Activated T-helper 1 cell treated with Interleukin-2 at 50 U/mL for 16 hours (primary cell): ENCODE results near the gene SS18L1.

Experiments
- DNase-seq: peaks from one replicate; pipeline ENCODE4 v3.0.0-alpha.2; 2020; ENCODE audit warnings: low read depth

SS18L1 gene

DNA sequence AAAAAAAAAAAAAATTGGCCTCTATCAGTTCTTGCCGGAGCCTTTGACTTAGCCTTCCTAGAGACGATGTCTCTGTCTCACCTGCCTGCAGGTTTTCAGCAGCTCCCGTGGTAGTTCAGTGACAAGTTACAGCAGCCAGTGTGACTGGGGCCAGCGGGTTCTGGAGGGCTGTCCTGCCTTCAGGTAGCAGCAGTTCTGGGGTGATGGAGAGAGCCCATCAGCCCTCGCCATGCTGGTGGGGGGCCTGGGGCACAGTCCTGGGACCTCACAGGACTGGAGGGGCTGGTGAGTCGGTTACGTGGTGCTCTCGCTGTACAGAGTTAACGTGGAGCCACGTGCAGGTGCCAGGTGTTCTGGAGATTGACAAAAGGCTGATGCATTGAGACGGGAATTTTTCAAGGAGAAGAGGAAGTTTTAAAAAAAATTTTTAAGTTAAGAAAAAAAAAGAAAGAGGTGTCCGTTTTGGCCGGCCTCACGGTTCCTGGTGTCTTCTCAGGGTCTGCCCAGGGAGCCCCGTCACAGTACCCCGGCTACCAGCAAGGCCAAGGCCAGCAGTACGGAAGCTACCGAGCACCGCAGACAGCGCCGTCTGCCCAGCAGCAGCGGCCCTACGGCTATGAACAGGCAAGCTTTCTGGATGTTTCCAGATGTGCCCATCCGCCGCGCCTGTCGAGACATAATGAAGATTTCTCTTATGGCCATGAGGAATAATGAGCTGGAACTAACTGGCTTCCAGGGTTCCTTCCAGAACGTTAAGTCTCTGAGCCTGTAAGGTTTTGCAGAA lies 30.6 kb downstream of the SS18L1 start:
- DNase-seq: no peak

DNA sequence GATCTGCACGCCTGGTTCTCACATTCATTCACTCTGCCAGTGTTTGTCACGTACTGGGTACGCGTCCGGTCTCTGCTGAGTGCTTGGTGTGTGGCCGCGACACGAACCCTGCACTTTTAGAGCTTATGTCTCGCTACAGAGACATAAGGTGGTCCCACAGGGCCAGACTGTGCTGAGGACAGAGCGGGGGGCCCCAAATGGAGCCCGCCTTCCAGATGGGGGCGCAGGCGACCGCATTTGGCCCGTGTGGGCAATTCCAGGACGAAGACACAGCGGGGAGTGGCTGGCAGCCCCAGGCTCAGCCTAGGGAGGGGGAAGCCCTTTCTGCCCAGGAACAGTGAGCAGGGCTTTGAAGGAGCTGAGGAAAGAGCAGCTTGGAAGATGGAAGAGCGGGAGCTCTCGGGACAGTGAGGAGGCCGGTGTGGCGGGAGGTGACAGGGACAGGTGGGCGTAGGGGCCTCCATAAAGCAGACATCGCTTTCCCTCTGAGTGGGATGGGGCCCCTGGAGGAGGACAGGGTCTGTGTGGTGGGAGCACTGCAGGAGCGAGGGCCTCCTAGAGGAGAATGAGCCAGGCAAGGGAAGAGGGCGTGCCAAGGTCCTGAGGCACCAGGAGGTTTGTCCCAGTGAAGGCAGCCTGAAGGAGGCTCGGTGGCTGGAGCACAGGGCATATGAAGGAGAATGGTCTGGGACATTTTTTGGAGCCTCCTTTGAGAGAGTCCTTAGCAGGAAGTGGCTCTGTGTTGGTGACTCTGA lies 31.5 kb downstream of the SS18L1 start:
- DNase-seq: no peak

DNA sequence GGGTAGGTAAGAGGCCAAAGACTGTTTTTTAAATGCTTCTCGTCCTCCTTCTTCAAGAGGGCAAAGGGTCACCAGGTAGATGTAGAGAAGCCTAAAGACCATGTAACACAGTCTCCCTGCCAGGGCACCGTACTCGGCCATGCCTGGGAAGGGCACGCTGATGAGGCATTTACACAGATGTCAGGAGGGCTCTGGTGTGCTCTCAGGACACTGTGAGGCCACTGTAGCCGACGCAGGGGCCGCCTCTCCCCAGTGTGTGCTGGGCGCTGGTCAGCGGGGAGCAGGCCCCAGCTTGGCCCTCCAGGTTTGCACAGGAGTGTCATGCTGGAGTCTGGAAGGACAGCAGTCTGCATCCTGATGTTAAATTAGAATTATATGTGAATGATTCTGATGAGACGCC lies 32.1 kb downstream of the SS18L1 start:
- no peak for DNase-seq

DNA sequence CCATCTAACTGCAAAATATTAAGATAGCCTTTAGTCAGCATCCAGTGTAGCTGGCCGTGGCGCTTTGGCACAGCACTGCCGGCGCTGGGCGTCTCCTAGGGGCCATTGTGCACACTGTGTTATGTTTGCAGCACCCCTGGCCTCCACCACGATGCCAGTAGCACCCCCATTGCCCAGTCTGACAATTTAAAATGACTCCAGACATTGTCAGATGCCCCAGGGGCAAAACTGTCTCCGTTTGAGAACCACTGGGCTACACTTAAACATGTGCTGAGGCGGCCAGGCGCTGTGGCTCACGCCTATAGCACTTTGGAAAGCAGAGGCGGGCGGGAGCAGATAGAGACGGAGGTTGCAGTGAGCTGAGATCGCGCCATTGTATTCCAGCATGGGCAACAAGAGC lies 33.3 kb downstream of the SS18L1 start:
- DNase-seq: no peak

DNA sequence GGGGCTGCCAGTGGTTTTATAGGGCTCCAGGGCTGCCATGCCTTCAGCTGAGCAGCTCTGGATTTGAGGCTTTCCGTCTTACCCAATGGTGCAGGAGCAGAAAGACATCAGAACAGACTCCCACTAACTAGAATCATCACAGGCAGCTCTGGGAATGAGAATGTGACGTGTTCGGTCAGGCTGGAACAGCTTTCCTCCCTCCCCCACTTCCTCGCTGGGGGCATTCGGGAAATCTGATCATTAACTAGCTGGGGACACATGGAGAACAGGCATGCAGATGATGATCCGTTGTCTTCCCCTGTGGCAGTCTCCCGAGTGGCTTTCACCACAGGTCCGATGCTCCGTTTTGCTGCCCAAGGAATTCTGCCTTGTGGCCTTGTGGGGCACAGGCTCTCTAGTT lies 33.7 kb downstream of the SS18L1 start:
- no peak for DNase-seq

DNA sequence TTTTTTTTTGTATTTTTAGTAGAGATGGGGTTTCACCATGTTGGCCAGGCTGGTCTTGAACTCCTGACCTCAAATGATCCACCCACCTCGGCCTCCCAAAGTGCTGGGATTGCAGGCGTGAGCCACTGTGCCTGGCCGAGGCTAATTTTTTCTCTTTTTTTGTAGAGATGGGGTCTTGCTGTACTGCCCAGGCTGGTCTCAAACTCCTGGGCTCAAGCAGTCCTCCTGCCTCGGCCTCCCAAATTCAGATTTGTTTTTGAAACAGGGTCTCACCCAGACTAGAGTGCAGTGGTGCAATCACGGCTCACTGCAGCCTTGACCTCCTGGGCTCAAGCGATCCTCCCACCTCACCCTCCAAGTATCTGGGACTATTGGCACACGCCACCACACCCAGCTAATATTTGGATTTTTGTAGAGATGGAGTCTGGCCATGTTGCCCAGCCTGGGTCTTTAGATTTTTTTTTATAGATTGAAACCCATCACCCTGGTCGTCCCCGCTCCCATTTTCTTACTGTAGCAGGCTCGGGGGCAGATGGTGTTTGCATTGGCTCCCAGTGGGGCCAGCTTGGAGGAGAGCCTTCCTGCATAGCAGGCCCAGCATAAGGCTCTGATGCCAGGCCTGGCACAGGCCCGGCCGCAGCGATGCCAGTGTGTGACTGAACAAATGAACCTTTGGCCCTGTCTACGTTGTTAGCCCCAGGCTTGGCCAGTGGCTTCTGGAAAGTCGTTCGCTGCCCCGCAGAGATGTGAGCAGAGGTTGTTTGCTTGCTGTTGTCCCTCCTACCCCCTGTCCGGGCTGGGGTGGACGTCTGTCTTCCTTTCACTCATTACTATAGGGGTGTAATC lies 35.0 kb downstream of the SS18L1 start:
- no peak for DNase-seq

DNA sequence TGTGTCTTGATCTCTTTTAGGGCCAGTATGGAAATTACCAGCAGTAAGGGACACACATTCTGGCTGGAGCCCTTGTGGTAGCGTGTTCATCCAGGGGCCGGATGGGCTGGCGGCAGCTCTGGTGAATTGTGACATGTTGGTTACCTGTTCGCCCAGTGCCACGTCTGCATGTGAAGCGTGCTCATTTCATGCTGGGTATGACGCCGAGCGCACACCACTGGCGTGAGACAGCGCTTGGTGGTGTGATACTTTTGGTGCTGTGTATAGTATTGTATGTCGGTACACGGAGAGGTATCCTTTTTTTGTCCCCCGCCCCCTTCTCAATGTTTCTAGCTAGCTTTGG lies 35.6 kb downstream of the SS18L1 start:
- DNase-seq: no peak

DNA sequence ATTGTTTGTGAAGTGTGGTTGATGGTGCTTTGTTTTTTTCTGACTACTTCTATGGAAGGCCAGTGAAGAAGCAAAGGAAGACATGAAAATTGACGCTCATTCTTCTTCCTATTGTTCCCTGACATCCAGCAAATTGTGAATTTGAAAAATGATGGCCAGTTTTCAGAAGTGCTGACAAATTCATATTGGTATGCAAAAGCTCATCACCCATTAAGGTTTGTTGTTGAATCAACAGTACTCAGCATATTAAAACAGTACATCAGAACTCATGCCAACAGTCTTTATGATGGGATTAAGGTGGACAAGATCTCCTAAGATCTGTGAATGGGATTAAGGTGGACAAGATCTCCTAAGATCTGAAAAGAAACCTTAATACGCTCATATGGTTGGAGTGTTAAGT lies 38.2 kb downstream of the SS18L1 start:
- DNase-seq: no peak

DNA sequence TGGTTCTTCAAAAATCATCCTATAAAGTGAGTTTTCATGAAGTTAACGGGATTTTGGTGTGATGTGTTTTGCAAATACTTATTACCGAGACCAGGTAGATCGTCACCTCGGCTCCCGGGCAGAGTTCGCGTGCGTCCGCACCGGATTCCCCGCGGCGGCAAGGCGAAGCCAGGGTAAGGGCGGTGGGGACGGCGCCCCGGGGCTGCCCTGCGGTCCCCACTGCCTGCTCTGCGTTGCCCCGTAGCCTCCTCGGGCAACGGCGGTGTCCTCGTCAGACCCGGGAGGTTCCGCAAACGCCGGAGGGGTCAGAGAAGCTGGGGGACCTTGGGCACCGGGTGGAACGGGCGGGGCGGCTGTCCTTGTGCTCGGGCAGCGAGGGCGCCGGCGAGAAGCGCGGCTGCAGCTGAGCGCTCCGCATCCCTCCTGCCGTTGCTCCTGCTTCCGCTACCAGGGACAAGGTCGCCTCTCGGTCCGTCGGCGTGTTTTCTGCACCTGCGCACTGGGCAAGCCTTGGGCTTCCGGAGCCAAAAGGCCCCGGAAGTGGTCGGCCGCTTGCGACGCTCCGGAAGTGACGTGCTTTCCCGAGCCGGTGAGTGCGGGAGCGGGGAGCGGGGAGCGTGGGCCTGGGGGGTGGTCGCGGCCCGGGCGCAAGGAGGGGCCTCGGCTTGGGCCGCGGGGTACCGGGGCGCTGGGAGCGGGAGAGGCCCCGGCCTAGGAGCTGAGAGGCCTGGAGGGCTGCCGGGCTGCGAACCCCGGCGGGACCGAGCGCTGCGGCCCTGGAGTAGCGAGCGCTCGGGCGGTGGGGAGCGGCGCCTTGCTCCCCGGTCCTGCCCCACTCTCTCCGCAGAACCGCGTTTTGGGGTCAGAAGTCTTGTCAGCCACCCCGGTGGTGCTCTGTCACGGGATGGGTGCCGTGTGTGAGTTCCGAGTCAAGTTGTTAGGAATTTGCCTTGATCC lies 39.2 kb downstream of the SS18L1 start, which contains the start of gene MTG2:
Gene MTG2 (plus strand): TSS at position 560 of the 957 bp plus-strand sequence. CDS start 10,393 bp downstream, outside the sequence.
- peak; percentile 89 for DNase-seq

DNA sequence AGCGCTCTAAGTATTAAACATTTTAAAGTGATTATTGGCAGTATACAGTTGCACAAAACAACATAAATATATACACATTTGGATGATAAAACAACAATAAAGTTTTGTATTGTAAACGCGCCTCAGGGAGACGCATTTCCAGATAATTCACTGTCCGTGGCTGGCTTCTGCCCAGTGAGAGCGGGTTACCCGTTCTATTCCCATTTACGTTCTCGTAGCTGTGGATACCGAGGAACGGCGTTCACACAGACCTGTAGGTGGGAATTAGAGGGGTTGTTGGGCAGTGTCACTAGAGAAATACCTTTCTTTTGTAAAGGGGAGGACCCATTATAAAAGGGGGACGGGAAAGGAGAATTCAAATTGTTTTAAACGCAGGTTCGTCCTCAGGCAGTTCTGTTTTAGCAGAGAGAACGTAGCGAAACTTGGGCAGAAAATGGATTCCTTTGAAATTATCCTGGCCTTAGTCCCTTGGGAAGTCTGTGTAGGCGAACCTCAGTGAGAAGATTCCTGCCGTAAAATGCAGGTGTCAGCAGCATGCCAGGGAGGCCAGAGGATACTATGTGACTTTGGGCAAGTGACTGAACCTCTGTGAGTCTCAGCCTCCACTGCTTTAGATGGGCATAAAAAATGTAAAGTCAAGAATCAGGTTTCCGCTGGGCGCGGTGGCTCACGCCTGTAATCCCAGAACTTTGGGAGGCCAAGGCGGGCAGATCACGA lies 40.0 kb downstream of the SS18L1 start:
- DNase-seq: no peak

DNA sequence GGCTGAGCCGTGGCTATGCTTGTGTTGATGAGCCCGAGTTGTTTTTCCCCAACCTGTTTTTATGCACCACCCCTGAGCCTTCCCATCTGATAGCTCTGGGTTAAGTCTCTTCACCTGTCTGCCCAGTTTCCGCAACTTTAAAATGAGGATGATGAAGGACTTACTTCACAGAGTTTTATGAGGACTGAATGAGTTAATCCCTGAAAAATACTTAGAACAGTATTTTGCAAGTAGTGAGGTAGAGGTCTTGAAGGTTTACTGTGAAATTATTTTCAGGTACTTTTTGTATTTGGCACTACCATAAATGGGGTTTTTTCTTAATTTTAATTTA lies 42.5 kb downstream of the SS18L1 start:
- DNase-seq: no peak

DNA sequence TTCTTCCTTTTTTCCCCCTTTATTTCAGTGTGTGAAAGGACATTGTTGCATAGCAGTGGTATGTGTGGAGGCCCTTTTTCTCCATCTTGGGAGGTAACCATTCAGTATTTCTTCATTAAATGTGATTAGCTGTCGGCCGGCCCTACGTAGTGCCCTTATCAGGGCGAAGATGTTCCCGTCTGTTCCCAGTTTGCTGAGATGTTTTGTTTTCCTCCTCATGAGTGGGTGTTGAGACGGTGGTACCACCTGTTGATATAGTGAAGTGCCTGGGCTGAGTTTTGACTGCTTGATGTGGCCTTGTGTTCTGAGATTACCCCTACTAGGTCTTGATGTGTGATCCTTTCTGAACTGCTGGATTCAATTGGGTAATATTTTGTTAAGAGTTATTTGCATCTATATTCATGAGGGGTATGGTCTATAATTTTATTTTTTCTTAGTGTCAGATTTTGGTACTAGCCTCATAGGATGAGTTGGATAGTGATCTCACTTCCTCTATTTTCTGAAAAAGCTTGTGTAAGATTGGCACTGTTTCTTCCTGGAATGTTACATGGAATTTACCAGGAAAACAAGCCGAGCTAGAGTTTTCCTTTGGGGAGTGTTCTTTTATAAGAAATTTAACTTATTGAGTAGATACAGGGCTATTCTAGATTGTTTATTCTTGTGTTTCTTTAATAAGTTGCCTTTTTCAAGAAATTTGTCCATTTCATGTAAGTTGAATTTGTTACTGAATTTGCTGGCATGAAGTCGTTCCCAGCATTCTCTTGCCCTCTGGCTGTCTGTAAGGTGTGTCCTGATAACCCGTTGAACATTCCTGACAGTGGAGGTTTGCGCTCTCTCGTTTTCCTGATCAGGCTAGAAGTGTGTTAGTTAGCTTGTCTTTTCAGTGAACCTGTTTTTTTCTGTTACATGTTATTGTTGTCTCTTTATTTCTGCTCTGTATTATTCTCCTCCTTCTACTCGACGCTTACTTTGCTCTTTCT lies 43.6 kb downstream of the SS18L1 start:
- no peak for DNase-seq

DNA sequence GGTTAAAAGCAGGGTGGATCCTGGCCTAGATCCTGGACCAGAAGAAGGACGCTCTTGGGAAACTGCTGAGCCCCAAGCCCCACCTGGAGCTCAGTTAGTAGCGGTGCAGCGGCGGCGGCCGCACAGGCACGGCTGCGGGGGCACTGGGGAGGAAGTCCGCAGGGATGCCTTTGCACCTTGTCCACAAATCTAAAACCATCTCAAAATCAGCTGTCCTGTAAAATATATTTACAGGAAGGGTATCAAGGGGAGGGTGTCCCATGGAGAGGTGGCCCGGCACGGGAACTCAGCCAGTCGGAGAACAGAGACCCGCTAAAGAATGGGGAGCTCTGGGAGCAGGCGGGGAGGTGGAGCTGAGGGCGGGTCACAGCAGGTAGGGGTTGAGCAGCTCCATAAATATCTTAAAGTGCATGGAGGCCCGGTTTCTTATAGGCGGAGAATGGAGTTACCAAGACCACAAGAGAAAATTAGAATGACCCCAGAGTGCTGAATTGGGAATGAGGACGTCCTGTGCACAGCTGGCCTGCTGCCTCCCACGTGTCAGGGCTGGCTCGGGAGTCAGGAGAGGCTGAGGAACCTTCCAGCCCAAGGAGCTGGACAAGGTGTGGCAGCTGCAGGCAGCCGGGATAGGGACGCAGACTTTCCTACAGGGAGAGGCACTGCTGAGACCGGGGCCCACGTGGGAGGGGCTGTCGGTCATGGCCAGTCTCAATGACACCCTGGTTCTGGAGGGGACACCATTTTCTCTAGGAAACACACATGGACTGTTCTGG lies 47.3 kb downstream of the SS18L1 start:
- DNase-seq: no peak

DNA sequence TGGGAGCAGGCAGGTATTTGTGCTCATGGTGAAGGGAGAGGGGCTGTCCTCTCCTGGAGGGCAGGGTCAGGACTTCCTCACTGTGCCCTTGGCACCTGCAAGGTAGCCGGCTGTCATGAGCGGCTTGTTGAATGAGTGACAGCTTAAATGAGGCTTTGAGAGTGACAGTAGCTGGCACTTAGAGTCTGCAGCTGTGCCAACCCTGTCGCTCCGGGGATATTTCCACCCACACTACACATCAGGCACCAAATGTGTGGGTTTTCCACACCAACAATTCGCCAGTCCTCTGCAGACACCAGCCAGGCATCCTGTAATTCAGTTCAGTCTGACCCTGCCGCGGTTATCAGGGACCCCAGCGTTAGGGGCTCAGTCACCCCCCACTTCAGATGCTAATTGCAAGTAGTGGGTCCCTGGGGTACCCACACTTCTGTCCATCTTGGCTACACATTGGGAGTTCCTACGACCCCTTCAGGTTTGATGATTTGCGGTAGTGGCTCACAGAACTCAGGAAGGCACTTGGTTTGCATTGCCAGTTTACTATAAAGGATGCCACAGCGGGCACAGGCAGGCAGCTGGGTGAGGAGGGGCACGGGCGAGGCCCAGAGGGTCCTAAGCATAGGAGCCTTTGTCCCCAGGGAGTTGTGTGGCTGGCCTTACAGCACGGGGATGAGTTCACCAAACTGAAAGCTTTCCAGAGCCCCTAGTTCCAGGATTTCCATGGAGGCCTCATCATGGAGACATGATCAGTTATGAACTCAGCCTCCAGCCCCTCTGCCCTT lies 48.4 kb downstream of the SS18L1 start:
- no peak for DNase-seq

DNA sequence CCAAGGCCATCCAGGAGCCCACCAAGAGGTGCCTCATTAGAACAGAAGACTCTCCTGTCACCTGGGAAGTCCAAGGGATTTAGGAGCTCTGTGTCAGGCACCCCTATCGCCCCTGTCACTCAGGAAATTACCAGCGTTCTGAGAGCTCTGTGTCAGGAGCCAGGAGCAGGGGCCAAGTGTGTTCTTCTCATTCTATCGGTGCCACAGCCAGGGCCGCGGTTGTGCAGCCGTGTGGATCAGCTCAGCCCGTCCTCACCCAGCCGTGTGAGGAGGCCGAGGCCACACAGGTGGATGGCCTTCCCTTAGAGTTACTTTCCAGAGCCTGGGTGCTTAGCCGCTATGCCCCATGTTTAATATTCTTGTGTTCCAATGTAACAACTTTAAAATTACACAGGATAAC lies 49.1 kb downstream of the SS18L1 start:
- DNase-seq: no peak

DNA sequence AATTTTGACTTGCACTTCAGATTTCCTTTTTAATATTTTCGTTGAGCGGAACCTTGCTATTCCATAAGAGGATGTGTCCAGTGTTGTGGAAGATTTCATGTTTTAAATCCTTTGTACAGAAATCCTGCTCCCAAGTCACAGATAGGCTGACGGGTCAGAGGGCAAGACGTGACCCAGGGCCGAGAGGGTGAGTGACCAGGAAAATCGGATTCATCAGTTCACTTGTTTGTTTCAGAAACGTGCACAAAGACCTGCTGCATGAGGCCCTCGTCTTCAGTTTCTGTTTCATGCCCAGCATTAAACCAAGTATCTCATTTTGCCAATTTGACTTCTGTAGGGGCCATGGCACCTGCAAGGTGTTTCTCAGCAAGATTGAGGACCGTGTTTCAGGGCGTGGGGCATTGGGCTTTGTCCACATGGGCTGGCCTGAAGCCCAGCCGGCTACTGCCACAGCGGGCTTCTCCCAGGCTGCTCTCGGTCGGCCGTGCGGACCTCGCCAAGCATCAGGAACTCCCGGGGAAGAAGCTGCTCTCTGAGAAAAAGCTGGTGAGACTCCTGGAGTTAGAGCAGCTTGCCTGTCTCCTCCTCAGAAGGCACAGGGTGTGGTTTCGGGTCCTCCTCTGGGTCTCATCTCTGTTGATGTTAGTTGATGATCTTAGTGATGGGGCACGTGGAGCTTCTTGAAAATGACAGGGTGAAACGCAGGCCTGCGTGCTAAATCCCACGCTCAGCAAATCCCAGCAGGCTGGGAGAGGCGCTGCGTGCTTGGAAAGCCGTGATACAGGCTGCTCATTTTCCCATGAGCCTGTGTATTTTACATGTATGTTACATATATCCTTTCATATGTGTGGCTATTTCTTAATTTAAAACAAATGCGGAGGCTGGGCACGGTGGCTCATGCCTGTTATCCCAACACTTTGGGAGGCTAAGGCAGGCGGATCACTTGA lies 49.8 kb downstream of the SS18L1 start:
- no peak for DNase-seq

DNA sequence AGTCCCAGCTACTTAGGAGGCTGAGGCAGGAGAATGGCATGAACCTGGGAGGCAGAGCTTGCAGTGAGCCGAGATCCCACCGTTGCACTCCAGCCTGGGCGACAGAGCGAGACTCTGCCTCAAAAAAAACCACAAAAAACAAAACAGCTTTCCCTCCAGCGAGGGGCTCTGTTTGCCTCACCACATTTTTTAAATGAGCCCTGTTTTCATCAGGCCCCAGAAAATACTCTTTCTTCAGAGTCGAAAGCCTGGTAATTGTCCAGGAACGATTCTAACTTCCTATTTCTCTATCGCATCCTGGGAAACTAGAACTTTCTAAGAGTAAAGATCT lies 51.5 kb downstream of the SS18L1 start:
- DNase-seq: no peak
